Lower leg skin (tissue), 3 donors: Measurements from ENCODE around the gene TAF1B.

Experiments used
- POLR2A ChIP-seq, 2 donors: fragments of 450-650 bp; IDR thresholded peaks; one replicate each; pipeline ENCODE4 v1.6.1; 2016 to 2017; ENCODE audit warnings: antibody characterized with exemption in 2 of 2, mild to moderate bottlenecking in 1 of 2, moderate library complexity in 1 of 2
- TF ChIP-seq, protein P1 (sequence below), 3 donors: fragments of 450-650 bp; IDR thresholded peaks; one replicate each; pipeline ENCODE4 v1.5.1; 2016; ENCODE audit warnings: antibody characterized with exemption in 3 of 3, mild to moderate bottlenecking in 3 of 3, moderate library complexity in 2 of 3

DNA sequence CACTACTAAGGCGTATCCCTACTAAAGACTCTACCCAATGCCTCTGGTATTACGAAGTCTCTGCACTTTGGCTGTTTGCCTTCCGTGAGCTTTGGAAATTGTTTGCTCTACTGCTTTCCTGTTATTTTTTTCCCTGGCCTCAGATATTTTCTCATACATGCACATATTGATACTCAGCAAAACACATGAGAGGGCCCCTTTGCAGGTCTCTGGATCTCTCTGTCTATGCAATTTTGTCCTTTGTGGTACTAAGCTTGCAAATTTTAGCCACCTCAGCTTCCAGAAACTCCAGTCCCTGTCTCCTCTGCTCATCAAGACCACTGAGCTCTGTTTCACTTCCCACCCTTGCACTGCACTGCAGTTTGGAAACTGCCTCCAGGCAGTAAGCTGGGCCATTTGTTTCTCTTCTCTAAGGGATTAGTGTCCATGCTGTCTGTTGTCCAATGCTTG is 46.6 kb downstream of the TAF1B start:
- TF ChIP-seq, protein P1, sequence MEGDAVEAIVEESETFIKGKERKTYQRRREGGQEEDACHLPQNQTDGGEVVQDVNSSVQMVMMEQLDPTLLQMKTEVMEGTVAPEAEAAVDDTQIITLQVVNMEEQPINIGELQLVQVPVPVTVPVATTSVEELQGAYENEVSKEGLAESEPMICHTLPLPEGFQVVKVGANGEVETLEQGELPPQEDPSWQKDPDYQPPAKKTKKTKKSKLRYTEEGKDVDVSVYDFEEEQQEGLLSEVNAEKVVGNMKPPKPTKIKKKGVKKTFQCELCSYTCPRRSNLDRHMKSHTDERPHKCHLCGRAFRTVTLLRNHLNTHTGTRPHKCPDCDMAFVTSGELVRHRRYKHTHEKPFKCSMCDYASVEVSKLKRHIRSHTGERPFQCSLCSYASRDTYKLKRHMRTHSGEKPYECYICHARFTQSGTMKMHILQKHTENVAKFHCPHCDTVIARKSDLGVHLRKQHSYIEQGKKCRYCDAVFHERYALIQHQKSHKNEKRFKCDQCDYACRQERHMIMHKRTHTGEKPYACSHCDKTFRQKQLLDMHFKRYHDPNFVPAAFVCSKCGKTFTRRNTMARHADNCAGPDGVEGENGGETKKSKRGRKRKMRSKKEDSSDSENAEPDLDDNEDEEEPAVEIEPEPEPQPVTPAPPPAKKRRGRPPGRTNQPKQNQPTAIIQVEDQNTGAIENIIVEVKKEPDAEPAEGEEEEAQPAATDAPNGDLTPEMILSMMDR (IDR thresholded peaks at IDR 0.05) = no peak
- TF ChIP-seq POLR2A (IDR thresholded peaks at IDR 0.05) = no peak
